ENCODE data around the gene SPATA19. TPM values are rescaled to one million over a fixed set of nuclear protein-coding genes. Genes with fewer than 3 reads are reported as not detected.

The SPATA19 gene
- total and polyA plus RNA-seq, 2 of the 4 experiments (the other 2 are of a cell fraction) = not detected

GRCh38 chr11:133809569-133810491, 35.5 kb downstream of the SPATA19 start (continued):
- no peak for TF ChIP-seq RAD21 (IDR thresholded peaks at IDR 0.05; ENCODE audit: low read length)

GRCh38 chr11:133808393-133809140, 36.7 kb downstream of the SPATA19 start:
- Histone ChIP-seq H4K8ac (ENCODE audit: low read depth in 2 of 2, low read length in 2 of 2) (no peak overlapping the region), H3K4ac (ENCODE audit: low read depth, low read length) (no peak overlapping the region), H3K23ac (ENCODE audit: low read depth, low read length) (no peak overlapping the region), H2BK120ac (ENCODE audit: low read depth, low read length) (no peak overlapping the region), H4K5ac (ENCODE audit: low read depth, low read length) (no peak overlapping the region), H3K9me1 (ENCODE audit: insufficient read depth, low read length) (no peaks in the 10 kb centered on the region), H3K4me2 (ENCODE audit: low read depth, low read length) (no peak overlapping the region), H2BK5ac (ENCODE audit: low read depth, low read length, poor library complexity, severe bottlenecking) (no peak overlapping the region), H3K4me1 (ENCODE audit: control insufficient read depth, insufficient read depth, low read length) (no peaks in the 10 kb centered on the region), H3K27ac (ENCODE audit: insufficient read depth, low read length) (no peak overlapping the region), H3K14ac (replicated peaks; ENCODE audit: low read depth, low read length) (no peak overlapping the region), H3K9ac (ENCODE audit: low read depth, low read length) (no peak overlapping the region), H3K18ac (ENCODE audit: low read depth, low read length) (no peak overlapping the region), H2AK5ac (ENCODE audit: low read depth, low read length) (no peak overlapping the region), H4K91ac (ENCODE audit: insufficient read depth, low read depth, low read length) (no peak overlapping the region), H4K20me1 (ENCODE audit: insufficient read depth, low read length) (no peaks in the 10 kb centered on the region), H3K36me3 (ENCODE audit: control insufficient read depth, insufficient read depth, low read length) (no peaks in the 10 kb centered on the region), H2AFZ (replicated peaks; ENCODE audit: low read length, poor library complexity) (no peak overlapping the region), H3K4me3 (ENCODE audit: insufficient read depth, low read depth, low read length) (no peak overlapping the region), H3K27me3 (ENCODE audit: control insufficient read depth, insufficient read depth, low read length) (no peaks in the 10 kb centered on the region), H2BK20ac (ENCODE audit: low read depth, low read length) (no peak overlapping the region), H2AK9ac (replicated peaks; ENCODE audit: low read depth, low read length, poor library complexity) (no peak overlapping the region), H3K56ac (ENCODE audit: extremely low read depth, insufficient read depth, low read length) (no peak overlapping the region), H2BK15ac (ENCODE audit: low read depth, low read length) (no peak overlapping the region), H3K9me3 (ENCODE audit: control insufficient read depth, insufficient read depth, low read length) (peaks cover 32% of the 10 kb centered on the region), H3K79me1 (ENCODE audit: low read depth in 1 of 2, low read length in 2 of 2) (no peaks in the 10 kb centered on the region)
- no TSS peak for BruUV-seq (replicated peaks)
- DNase-seq = no peak
- intact Hi-C loops (cut with micrococcal nuclease) (no loop called here), dilution Hi-C loops (cut with HindIII; ENCODE audit: low sequenced_read_pairs, unreplicated experiment) (no loop called here), in situ Hi-C loops (cut with MboI; ENCODE audit: low sequenced_read_pairs) (no loop called here)
- TF ChIP-seq MAZ (IDR thresholded peaks at IDR 0.05; ENCODE audit: borderline replicate concordance, low read depth, low read length) = no peak
- TF ChIP-seq FOS (IDR thresholded peaks at IDR 0.05; ENCODE audit: low read depth, low read length) = no peak
- TF ChIP-seq RFX5 (IDR thresholded peaks at IDR 0.05; ENCODE audit: low read depth, low read length) = no peak
- TF ChIP-seq MXI1 (IDR thresholded peaks at IDR 0.05; ENCODE audit: borderline replicate concordance, low read depth, low read length) = no peak
- TF ChIP-seq ELK1 (IDR thresholded peaks at IDR 0.05; ENCODE audit: borderline replicate concordance, low read depth, low read length) = no peak
- no peak for ATAC-seq (ENCODE audit: low read depth)
- 38% methylated on average over 11 of the region's 13 CpGs; no CpG with 5 or more reads in 1 of the 2 experiments for WGBS, 2 experiments (ENCODE audit: extremely low coverage in 2 of 2, insufficient read length in 1 of 2)
- ChIA-PET CTCF (no interaction called here), POLR2A (ENCODE audit: unreplicated experiment) (no interaction called here)
